ENCODE results near the gene GLYR1.

DNA sequence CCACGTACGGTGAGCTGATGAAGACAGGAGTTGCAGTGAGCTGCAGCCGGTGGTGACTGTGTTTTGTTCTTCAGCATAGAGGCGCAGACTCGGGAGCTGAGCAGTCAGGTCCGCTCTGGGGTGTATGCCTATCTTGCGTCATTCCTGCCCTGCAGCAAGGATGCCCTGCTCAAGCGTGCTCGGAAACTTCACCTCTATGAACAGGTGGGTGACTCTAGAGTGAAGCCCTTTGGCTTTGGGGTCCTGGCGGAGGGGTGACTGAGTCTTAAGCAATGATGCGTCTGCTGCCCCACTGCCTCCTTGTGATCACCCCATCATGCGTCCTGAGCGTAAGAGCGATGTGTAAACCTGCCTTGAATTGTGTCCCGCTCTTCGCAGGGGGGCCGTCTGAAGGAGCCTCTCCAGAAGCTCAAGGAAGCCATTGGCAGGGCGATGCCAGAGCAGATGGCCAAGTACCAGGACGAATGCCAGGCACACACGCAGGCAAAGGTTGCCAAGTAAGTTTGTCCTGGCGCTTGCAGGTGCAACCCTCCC is 23.1 kb upstream of the GLYR1 start:
- TF ChIP-seq POLR2A (IDR thresholded peaks at IDR 0.05; ENCODE audit: low read depth, low read length), result no peak
- TF ChIP-seq, protein P1, sequence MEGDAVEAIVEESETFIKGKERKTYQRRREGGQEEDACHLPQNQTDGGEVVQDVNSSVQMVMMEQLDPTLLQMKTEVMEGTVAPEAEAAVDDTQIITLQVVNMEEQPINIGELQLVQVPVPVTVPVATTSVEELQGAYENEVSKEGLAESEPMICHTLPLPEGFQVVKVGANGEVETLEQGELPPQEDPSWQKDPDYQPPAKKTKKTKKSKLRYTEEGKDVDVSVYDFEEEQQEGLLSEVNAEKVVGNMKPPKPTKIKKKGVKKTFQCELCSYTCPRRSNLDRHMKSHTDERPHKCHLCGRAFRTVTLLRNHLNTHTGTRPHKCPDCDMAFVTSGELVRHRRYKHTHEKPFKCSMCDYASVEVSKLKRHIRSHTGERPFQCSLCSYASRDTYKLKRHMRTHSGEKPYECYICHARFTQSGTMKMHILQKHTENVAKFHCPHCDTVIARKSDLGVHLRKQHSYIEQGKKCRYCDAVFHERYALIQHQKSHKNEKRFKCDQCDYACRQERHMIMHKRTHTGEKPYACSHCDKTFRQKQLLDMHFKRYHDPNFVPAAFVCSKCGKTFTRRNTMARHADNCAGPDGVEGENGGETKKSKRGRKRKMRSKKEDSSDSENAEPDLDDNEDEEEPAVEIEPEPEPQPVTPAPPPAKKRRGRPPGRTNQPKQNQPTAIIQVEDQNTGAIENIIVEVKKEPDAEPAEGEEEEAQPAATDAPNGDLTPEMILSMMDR (conservative IDR thresholded peaks at IDR 0.05; ENCODE audit: low read depth, low read length), result no peak
- no peak for TF ChIP-seq NFE2L2 (IDR thresholded peaks at IDR 0.05; ENCODE audit: low read depth, low read length)
- no peak for TF ChIP-seq RFX5 (IDR thresholded peaks at IDR 0.05; ENCODE audit: low read depth, low read length)
- TF ChIP-seq FOS (IDR thresholded peaks at IDR 0.05; ENCODE audit: low read depth, low read length), result no peak
- no peak for TF ChIP-seq CEBPB (IDR thresholded peaks at IDR 0.05; ENCODE audit: low read depth, low read length)
